Measurements from ENCODE around the gene ANXA4. TPM values are rescaled to one million over a fixed set of nuclear protein-coding genes. Genes with fewer than 3 reads are reported as not detected.

ANXA4 gene
- total and polyA plus RNA-seq, 4 donors: 75.0 to 170 (median 93.6) TPM

DNA sequence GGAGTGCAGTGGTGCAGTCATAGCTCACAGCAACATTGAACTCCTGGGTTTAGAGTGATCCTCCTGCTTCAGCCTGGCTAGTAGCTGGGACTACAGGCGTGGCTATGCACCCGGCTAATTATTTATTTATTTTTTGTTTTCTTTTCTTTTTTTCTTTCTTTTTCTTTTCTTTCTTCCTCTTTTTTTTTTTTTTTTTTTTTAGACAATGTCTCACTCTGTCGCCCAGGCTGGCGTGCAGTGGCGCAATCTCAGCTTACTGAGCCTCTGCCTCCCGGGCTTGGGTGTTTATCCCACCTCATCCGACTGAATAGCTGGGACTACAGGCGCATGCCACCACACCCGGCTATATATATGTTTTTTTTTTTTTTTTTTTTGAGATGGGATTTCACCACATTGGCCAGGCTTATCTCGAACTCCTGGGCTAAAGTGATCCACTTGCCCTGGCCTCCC, 1.4 kb upstream of the ANXA4 start:
- Histone ChIP-seq H3K9ac (ENCODE audit: insufficient read depth in 1 of 2, low read length in 2 of 2) (peak overlapping the region in 1 of 2 donors; percentile 91), H3K36me3 (ENCODE audit: control insufficient read depth in 4 of 4, insufficient read depth in 4 of 4, low read length in 4 of 4) (no peaks in the 10 kb centered on the region), H3K9me3 (ENCODE audit: control insufficient read depth in 4 of 4, insufficient read depth in 3 of 4, low read length in 3 of 4) (no peaks in the 10 kb centered on the region), H3K4me3 (no peak overlapping the region), H3K27ac (ENCODE audit: low read depth in 1 of 2, low read length in 1 of 2) (peak overlapping the region in 1 of 2 donors; percentile 31), H3K4me1 (ENCODE audit: control insufficient read depth in 5 of 5, insufficient read depth in 5 of 5, low read length in 5 of 5) (peaks cover 0 to 16% (median 4%) of the 10 kb centered on the region in 5 donors), H3K27me3 (ENCODE audit: control insufficient read depth in 3 of 3, insufficient read depth in 3 of 3, low read length in 2 of 3) (no peaks in the 10 kb centered on the region)
- TF ChIP-seq, protein P1, sequence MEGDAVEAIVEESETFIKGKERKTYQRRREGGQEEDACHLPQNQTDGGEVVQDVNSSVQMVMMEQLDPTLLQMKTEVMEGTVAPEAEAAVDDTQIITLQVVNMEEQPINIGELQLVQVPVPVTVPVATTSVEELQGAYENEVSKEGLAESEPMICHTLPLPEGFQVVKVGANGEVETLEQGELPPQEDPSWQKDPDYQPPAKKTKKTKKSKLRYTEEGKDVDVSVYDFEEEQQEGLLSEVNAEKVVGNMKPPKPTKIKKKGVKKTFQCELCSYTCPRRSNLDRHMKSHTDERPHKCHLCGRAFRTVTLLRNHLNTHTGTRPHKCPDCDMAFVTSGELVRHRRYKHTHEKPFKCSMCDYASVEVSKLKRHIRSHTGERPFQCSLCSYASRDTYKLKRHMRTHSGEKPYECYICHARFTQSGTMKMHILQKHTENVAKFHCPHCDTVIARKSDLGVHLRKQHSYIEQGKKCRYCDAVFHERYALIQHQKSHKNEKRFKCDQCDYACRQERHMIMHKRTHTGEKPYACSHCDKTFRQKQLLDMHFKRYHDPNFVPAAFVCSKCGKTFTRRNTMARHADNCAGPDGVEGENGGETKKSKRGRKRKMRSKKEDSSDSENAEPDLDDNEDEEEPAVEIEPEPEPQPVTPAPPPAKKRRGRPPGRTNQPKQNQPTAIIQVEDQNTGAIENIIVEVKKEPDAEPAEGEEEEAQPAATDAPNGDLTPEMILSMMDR (IDR thresholded peaks at IDR 0.05; ENCODE audit: control extremely low read depth, extremely low read depth): no peak
- DNase-seq (no peak), ATAC-seq (ENCODE audit: insufficient read depth, low FRiP score) (no peak)
- 38 to 47% methylated on average over 10 of the region's 10 CpGs for WGBS, 2 donors

DNA sequence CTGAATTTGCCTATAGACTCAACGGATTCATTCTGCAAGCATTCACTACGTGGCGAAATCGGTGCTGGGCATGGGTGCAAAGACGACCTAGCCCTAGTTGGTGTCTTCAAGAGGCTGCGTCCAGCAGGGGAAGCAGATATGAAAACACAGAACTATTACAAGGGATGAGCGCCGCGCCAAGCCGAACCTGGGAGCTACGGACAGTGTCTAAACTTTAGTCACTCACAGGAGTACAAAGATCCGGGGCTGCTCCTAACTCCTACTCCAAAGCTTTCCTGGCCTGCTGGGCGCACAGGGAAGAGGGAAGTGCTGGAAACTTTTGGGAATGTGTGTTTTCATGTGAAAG, 732 bp upstream of the ANXA4 start:
- H3K9me3 ChIP-seq (ENCODE audit: control insufficient read depth in 4 of 4, insufficient read depth in 3 of 4, low read length in 3 of 4): no peaks in the 10 kb centered on the region
- H3K4me1 ChIP-seq (ENCODE audit: control insufficient read depth in 5 of 5, insufficient read depth in 5 of 5, low read length in 5 of 5): peaks cover 0 to 16% (median 4%) of the 10 kb centered on the region in 5 donors
- H3K27me3 ChIP-seq (ENCODE audit: control insufficient read depth in 3 of 3, insufficient read depth in 3 of 3, low read length in 2 of 3): no peaks in the 10 kb centered on the region
- peak overlapping the region; percentile 80 to 91 for H3K9ac ChIP-seq (ENCODE audit: insufficient read depth in 1 of 2, low read length in 2 of 2)
- H3K27ac ChIP-seq (ENCODE audit: low read depth in 1 of 2, low read length in 1 of 2): peak overlapping the region; percentile 71 to 98
- TF ChIP-seq, protein P1 (IDR thresholded peaks at IDR 0.05; ENCODE audit: control extremely low read depth, extremely low read depth): no peak
- WGBS, 2 donors: 1 to 3% methylated on average over 13 of the region's 13 CpGs
- no peaks in the 10 kb centered on the region for H3K36me3 ChIP-seq (ENCODE audit: control insufficient read depth in 4 of 4, insufficient read depth in 4 of 4, low read length in 4 of 4)
- DNase-seq (peak; percentile 63 to 77 (median 76)), ATAC-seq (ENCODE audit: insufficient read depth, low FRiP score) (peak; percentile 43)
- peak overlapping the region; percentile 98 for H3K4me3 ChIP-seq

DNA sequence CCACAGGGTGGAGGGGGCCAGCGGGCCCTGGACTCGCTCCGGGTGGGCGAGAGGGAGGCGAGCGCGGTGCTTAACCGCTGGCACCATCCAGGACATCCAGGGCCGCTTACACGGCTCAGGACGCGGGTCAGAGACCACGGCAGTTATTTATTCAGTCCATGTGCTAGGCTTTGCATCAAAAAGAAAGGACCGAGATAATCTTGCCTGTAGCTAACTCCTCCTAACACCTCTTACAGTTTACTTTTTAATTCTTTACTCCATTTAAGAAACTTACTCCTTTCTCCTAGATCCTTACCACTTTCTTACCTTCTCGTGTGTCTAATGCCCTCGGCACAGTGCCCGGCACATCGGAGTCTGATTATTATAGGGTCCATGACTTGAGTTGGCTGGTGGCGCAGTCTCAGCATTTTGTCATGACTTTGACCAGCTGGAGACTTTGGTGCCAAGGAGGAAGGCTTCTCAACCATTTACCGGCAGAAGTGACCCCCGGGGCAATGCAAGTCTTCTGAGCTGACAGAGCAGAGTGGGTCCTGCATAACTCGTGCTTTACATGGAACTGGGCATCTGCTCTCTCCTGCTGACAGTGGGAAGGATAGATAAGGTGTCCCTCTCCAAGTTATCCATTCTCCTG, 503 bp downstream of the ANXA4 start:
- DNase-seq (peak in 2 of 3 donors; percentile 22 to 27), ATAC-seq (ENCODE audit: insufficient read depth, low FRiP score) (no peak)
- Histone ChIP-seq H3K4me3 (peak overlapping the region; percentile 98), H3K9me3 (ENCODE audit: control insufficient read depth in 4 of 4, insufficient read depth in 3 of 4, low read length in 3 of 4) (no peaks in the 10 kb centered on the region), H3K9ac (ENCODE audit: insufficient read depth in 1 of 2, low read length in 2 of 2) (peak overlapping the region; percentile 49 to 80), H3K27ac (ENCODE audit: low read depth in 1 of 2, low read length in 1 of 2) (peak overlapping the region; percentile 71 to 98), H3K27me3 (ENCODE audit: control insufficient read depth in 3 of 3, insufficient read depth in 3 of 3, low read length in 2 of 3) (no peaks in the 10 kb centered on the region), H3K36me3 (ENCODE audit: control insufficient read depth in 4 of 4, insufficient read depth in 4 of 4, low read length in 4 of 4) (peaks cover 0 to 3% (median 0%) of the 10 kb centered on the region in 4 donors), H3K4me1 (ENCODE audit: control insufficient read depth in 5 of 5, insufficient read depth in 5 of 5, low read length in 5 of 5) (peaks cover 0 to 16% (median 4%) of the 10 kb centered on the region in 5 donors)
- TF ChIP-seq, protein P1 (IDR thresholded peaks at IDR 0.05; ENCODE audit: control extremely low read depth, extremely low read depth): no peak
- WGBS, 2 donors: 13 to 16% methylated on average over 22 of the region's 22 CpGs
